ENCODE data around the gene IGFLR1.
"Not testable (repeated sequence)": the region's sequence is repeated elsewhere in the genome, so short reads cannot be mapped to it uniquely, and the experiment has no call there.

Gene IGFLR1

GRCh38 chr19:35739275-35740107, 2.8 kb downstream of the IGFLR1 start:
- no peak for DNase-seq

- no peak for DNase-seq
Measured at GRCh38 chr19:35738887-35739229, 3.4 kb downstream of the IGFLR1 start.

GRCh38 chr19:35738021-35738886, 4.0 kb downstream of the IGFLR1 start:
- no peak for DNase-seq

GRCh38 chr19:35736913-35737886, 5.1 kb downstream of the IGFLR1 start:
- DNase-seq = no peak

- DNase-seq = no peak
Measured at GRCh38 chr19:35734889-35735288, 7.4 kb downstream of the IGFLR1 start.

DNA sequence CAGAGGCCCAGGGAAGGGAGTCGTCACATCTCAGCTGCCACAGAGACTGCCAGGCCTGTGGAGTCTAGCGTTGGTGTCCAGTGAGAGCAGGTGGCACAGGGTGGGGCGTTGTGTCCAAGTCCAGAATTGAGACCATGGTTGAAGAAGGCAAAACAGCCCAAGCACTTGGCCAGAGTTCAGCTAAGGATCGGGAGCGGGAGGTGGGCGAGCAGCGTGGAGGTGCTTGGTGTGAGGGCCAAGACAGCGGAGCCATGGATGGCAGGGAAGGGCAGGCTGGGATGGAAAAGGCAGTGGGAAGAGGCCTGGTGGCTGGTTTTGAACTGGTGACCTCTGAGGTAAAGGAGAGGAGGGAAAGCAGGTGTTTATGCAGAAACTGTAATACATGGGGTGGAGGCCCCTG, 8.0 kb downstream of the IGFLR1 start:
- no peak for DNase-seq

DNA sequence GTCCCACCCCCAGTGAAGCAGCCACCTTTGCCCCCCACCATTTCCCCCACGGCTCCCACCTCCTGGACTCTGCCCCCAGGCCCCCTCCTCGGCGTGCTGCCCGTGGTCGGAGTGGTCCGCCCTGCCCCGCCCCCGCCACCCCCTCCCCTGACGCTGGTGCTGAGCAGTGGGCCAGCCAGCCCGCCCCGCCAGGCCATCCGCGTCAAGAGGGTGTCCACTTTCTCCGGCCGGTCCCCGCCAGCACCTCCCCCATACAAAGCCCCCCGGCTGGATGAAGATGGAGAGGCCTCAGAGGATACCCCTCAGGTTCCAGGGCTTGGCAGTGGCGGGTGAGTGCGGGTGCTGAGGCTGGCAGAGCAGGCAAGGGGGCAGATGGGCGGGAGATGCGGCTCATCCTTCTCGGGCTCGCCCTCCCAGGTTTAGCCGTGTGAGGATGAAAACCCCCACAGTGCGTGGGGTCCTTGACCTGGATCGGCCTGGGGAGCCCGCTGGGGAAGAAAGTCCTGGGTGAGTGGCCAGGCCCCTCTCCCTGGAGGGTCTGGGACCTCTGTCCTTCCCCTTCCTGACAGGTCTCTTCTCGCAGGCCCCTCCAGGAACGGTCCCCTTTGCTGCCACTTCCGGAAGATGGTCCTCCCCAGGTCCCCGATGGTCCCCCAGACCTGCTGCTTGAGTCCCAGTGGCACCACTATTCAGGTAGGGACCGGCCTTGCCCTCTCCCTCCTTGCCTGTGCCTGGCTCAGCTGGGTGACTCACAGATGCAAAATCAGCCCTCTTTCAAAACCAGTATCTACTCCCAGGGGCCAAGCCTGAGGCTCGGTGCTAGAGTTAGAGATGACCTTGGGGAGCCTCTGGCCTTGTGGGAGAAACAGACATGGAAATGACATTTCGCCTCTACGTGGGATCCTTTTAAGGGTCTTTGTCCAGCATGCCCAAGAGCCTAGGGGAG, 8.8 kb downstream of the IGFLR1 start:
- no peak for DNase-seq

DNA sequence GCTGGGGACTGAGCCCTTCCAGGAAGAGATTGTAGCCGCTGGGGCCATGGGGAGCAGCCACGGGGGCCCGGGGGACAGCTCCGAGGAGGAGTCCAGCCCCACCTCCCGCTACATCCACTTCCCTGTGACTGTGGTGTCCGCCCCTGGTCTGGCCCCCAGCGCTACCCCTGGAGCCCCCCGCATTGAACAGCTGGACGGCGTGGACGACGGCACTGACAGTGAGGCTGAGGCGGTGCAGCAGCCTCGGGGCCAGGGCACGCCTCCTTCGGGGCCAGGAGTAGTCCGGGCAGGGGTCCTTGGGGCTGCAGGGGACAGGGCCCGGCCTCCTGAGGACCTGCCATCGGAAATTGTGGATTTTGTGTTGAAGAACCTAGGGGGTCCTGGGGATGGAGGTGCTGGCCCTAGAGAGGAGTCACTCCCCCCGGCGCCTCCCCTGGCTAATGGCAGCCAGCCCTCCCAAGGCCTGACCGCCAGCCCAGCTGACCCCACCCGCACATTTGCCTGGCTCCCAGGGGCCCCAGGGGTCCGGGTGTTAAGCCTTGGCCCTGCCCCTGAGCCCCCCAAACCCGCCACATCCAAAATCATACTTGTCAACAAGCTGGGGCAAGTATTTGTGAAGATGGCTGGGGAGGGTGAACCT, 9.6 kb downstream of the IGFLR1 start:
- DNase-seq = no peak

GRCh38 chr19:35731779-35732405, 10.4 kb downstream of the IGFLR1 start:
- DNase-seq = no peak

GRCh38 chr19:35731353-35731752, 10.9 kb downstream of the IGFLR1 start:
- DNase-seq = no peak

- DNase-seq = no peak
Measured at GRCh38 chr19:35730326-35730725, 11.9 kb downstream of the IGFLR1 start.

DNA sequence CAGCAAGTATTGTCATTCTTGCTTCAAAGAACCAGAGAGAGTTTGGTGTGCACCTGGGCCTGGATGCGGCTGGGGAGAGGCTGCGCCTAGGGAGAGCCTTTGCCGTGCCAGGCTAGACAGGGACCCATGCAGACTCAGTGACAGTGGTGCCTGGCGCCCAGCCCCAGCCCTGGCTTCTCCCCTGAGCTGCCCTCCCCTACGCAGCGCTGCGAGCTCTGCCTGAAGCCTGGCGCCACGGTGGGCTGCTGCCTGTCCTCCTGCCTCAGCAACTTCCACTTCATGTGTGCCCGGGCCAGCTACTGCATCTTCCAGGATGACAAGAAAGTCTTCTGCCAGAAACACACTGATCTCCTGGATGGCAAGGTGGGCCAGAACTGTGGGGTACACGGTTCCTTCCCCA, 12.5 kb downstream of the IGFLR1 start:
- DNase-seq = no peak

DNA sequence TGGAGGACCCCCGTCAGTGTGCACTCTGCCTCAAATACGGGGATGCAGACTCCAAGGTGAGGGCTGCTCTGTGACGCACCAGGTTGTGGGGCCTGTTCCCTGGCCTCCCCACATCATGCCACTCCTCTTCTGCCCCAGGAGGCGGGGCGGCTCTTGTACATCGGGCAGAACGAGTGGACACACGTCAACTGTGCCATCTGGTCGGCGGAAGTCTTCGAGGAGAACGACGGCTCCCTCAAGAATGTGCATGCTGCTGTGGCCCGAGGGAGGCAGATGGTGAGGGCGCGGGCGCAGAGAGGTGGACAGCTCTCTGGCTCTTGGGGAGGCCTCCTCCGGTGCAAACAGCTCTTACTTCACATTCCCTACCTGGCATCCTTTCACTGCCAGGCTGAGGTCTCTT, 13.2 kb downstream of the IGFLR1 start:
- DNase-seq = no peak

GRCh38 chr19:35727956-35728706, 14.1 kb downstream of the IGFLR1 start:
- DNase-seq = no peak

DNA sequence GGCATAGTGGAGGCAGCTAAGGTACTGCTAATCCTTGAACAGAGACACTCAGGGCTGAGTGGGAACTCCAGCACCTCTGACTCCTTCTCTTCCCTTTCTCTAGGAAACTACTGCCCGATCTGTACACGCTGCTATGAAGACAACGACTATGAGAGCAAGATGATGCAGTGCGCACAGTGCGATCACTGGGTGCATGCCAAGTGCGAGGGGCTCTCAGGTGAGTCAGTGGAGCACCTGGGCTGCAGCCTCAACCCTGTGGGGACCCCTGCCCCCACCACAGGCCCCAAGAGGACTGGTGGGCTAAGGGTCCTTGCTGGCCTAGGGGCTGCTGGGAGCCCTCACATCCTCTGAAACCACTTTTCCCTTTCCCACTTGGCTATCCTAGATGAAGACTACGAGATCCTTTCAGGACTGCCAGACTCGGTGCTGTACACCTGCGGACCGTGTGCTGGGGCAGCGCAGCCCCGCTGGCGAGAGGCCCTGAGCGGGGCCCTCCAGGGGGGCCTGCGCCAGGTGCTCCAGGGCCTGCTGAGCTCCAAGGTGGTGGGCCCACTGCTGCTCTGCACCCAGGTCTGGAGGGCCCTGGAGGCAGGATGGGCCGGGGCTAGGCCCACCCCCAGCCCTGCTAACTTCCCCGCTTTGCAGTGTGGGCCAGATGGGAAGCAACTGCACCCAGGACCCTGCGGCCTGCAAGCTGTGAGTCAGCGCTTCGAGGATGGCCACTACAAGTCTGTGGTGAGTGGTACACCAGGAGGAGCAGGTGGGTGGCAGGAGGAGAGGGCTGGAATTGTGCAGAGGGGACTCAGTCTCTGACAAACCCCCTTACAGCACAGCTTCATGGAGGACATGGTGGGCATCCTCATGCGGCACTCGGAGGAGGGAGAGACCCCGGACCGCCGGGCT, 14.9 kb downstream of the IGFLR1 start:
- DNase-seq = no peak

GRCh38 chr19:35725216-35725861, 16.9 kb downstream of the IGFLR1 start:
- no peak for DNase-seq

DNA sequence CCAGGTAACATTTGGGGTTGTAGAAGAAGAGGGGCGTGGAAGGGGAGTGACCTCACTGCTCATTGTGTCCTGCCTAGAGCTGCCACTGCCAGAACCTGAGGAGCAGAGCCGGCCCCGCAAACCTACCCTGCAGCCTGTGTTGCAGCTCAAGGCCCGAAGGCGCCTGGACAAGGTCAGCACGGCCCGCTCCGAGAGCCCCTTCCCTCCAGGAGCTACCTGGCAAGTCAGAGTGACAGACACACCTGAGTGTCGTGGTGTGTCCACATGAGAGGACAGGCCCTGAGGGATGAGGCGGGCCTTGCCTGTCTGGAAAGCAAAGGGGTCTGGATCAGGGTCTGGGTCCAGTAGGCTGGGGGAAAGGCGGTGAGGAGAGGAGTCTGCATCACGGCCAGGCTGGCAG, 17.7 kb downstream of the IGFLR1 start:
- DNase-seq = no peak

DNA sequence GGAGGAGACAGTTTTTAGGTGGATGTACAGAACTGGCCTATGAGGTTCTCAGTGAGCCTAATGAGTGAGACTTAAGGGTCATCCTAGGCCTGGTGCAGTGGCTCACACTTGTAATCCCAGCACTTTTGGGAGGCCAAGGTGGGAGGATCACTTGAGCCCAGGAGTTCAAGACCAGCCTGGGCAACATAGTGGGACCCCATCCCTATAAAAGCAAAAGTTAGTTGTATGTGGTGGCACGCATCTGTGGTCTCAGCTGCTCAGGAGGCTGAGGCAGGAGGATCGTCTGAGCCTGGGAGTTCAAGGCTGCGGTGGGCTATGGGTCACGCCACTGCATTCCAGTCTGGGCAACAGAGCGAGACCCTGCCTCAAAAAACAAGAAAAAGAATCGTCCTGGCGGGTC, 18.1 kb downstream of the IGFLR1 start:
- DNase-seq = not testable (repeated sequence)
